OCI-M1 (cell line): ENCODE results near the gene GEMIN8.

Experiments used
- DNase-seq: peaks from one replicate; lab custom pipeline; 2025; lab: John Stamatoyannopoulos, UW

Gene GEMIN8

DNA sequence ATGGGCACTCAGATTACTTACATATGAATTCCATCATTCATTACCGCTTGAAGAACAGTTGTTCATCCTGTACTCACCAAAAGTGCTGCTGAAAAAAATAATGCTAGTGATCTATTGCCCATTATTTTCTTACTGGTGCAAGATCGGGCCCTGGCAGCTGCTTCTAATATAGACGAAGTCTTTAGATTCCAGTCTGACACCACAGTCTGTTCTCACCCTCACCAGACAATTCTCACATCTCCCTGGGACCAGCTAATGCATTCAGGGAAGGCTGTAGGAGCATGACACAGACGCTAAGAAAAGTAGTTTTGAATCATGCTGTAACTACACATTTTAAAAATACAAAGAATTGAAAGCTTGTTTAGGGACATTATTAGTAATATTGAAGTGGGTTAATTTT, 13.8 kb downstream of the GEMIN8 start:
- no peak for DNase-seq

DNA sequence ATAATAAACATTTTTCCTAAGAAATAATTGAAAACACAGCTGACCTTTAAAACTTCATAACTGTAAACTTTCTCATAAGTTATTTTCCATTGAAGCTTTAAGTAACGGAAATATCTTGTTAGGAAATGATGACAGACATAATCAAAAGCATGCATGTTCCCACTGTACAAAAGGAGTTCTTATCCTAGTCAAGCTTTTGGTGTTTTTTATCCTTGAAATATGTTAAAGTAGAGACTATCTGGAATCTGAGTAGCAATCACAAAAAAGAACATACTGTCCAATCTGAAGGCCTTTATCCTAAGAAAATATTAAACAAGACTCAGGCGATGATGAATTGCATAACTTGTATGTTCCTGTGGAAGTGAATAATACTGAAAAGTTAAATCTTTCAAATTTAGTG, 14.4 kb downstream of the GEMIN8 start:
- no peak for DNase-seq

DNA sequence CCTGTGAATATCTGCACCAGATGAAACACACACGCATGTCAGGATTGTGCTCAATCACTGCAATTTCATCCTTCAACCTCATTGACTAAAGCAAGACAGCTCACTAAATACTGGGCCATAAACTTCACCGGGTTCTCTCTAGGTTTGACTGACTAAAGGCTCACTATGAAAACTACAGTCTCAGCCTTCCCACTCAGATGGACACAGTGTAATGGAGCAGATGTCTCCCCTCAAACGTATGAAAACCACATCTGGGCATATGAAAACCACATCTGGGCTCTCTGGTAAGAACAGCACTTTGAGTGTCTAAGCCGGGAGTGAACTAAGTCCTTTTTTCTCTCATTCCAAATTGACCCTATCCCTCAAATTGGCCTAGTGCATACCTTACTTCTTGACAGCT, 15.2 kb downstream of the GEMIN8 start:
- no peak for DNase-seq

DNA sequence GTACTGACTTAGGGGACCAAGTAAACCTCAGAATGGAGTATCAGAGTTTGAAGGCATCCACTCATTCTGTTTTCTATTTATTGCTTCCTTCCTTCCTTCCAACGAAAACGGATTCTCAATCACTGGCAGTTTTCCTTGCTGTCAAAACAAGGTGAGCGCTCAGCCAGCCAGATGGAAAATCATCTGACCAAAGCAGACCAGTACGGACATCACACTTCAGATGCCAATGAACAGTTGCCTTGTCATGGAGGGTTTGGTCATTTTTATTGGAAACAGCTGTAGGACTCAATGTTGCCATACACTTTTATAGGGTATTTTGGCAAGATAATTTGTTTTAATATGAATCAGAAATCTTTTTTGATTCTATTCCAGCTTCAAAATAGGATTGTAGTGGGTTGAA, 16.6 kb downstream of the GEMIN8 start:
- DNase-seq = no peak

DNA sequence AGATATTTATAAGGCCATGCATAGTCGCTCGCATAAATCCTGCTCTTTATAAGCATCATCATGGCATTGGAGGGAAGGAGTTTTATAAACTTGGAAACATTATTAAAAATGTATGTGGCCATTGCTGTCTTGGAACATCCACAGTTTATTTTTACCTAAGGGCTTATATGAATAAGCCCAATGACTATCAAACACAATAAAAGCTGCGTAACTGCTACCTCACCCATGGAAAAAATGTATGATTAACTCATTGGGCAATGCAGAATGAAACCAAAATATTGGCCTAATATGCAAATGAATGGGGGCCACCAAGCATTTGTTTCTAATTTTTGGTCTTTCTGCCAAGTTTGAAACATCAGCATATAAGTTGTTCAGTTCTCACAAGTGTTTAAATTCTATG, 19.1 kb downstream of the GEMIN8 start:
- DNase-seq = no peak

DNA sequence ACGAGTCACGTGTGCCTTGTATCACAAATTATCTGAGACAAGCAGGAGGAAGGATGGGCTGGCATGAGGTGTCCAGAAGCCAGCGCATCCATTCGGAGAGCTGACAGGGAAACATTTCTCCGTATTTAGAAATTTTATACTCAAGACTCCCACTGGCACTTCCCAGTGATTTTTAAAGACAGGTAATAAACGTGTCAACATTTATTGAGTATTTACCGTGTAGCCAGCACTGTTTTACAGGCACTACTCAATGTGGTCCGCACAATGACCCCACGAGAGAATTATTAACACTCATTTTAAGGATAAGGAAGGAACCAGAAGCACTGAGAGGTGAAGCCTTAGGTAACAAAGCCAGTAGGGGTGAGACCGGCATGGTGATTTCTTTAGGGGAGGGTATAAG, 23.2 kb downstream of the GEMIN8 start:
- no peak for DNase-seq

DNA sequence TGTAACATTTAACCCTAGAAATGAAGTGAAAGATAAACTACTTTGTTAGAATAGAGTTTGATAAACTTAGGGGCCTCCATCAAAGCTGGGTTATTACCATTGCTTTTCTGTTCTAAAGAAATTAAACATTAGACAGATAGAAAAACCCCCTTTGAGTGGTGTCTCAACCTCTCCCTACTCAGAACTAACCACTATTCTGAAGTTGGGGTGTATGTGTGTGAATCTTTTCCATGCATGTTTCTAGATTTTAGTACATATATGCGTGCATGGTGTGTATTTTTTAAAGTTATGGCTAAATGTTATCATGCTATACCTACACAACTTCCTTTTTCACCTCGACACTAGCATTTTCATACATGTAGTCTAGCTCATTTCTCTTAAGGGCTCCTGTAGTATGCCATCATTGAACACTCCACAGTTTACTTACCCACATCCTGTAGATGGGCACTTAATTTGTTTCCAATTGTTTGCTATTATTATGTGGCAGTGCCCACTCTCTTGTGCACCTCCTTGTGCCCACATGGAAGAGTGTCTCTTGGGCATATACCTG, 25.7 kb downstream of the GEMIN8 start:
- DNase-seq = no peak

DNA sequence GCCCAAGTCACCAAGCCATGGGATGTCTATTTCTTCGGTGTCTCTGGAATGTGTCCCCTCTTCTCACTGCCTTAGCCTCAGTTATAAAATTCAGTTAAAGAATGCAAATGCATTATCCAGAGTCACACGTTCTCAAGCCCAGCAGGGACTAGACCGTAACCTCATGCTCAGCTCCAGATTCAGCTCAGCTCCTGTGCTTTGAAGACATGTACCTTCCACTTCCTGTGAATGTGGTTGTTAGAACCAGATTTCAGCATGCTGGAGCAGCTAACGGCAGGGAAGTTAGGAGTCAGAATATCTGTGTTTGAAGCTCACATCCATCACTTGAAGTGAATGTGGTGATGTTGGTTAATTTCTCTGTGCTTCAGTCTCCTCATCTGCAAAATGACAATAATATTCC, 26.7 kb downstream of the GEMIN8 start:
- no peak for DNase-seq

DNA sequence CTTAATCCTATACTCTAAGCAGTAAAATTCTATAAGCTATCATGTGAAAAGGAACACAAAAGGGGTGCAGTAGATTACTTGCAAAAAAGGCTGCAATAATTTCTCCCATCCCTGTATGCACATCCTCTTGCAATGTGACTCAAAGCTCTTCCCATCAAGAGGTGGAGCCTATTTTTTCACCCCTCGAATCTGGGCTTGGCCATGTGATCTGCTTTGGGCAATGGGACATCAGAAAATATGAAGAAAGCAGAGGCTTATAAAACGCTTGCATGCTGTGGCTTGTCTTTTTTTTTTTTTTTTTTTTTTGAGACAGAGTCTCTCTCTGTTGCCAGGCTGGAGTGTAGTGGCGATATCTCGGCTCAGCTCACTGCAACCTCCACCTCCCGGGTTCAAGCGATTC, 33.0 kb downstream of the GEMIN8 start:
- no peak for DNase-seq

DNA sequence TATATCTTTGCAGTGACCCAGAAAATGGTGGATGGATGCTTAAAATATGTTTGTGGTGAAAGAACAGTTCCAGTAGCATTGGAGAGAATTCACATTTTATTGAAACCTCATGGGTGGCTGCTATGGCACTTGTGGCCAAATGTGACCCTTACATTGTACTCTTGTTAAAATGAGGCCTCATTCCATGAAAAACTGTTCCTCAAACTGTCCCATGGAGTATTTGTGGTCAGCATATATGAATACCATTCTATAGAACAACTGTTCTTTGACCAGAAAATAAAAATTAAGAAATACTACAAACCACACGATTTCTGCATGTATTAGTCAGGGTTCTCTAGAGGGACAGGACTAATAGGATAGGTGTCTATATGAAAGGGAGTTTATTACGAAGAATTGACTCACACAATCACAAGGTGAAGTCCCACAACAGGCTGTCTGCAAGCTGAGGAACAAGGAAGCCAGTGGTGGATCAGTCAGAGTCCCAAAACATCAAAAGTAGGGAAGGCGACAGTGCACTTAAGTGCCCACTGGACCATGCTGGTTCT, 35.1 kb downstream of the GEMIN8 start:
- no peak for DNase-seq

DNA sequence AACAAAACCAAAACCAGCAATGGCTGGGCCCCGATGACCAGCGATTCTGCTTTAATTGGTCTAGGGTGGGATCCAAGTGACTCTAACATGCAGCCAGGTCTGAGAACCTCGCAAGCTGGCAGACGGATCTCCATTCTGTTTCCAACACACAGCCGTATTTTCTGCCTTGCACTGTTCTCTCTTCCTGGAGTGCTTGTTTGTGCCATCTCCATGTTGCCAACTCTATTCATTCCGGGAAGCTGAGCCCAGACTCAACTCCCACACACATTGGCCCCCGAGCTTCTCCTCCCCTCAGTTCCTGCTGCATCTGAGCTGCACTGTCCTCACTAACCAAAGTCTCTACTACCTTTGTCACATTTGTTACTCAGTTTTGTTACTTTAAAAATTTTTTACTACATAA, 35.6 kb downstream of the GEMIN8 start:
- no peak for DNase-seq

DNA sequence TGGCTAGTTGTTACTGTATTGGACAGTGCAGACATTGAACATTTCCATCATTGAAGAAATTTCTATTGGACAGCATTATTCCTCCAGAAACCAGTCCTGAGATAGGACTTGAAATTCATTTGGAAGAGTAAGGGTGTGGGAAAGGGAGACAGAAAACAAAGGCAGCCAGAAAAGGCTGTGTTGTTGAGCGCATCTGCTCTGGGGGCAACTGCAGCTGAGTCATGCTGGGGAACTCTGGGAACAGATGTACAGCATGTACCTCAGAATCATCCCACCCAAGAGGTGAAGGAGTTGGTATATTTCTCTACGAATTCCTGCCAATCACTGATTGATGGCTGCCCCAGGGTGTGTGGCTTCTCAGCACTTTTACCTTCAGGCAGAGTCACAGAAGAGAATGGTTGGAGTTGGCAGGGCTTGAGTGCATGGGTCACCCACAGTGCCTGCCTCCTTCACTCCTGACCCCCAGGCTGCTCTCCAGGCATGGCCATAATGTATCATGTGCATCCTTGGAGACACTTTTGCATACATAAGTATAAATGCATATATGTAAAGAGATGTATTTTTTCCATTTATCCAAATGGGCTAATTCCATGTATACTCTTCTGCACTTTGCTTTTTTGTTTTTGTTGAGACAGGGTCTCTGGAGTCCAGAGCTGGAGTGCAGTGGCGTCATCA, 39.4 kb downstream of the GEMIN8 start:
- no peak for DNase-seq

DNA sequence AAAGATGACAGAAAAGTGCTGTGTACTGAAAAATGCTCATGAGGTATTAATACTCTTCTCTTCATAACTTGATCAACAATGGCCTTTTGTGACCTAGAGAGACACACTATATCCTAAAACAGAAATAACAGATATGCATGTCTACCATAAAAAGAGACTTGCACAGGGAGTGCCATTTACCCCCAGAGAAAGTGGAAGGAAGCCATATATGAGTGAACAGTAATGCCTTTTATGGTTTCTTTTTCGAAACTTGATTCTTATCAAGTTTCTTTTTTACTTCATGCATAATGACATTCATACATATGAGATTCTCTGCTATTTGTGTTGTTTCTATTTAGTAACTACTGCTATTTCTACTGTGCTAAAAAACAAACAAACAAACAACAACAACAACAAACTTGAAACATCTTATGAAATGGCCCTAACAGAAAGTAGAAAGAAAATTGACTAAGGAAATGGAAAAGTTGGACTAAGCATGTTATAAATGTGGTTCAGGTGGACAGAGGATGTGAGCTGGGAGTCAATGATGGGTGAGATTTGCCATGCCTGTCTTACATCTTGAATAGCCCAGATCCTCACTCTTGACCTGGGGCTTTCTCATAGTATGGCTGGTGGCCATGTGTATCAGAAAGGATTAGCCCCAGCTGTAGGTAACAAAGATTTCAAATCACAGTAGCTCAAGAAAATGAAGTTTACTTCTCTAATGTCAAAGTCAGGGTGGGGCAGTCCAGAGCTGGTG, 43.8 kb downstream of the GEMIN8 start:
- peak; percentile 3 for DNase-seq

DNA sequence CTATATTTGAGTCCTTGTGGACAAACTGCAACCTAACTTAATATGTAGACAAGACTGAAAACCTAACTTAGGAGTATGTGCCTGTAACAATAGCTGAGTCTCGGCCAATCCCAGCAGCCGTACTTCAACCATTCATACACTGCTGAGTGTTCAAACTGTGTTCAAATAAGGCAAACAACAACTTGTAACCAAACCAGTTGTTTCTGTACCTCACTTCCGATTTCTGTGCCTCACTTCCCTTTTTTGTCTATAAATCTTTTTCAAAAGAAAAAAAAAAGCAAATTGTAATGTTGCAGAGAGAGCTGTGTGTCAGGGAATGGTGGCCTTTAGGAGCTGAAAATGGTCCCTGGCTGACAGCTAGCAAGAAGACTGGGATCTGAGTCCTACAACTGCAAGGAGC, 46.0 kb downstream of the GEMIN8 start:
- peak; percentile 42 for DNase-seq

DNA sequence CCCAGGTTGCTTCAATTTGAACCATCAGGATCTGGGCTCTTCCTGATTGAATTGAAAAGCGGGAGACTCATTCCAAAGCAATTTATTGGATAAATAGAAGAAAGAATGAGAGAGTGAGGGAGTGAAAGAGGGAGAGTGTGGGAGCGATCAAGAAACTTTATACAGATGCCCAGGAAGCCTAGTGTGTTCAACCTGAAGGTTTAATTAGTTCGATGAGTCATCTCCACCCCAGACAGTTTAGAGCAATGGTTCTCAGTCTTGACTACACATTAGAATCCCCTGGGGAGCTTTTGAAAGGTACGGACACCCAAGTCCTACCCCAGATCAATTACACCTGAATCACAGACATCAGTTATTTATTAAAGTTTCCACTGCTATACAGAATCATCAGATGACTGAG, 61.5 kb downstream of the GEMIN8 start:
- no peak for DNase-seq

DNA sequence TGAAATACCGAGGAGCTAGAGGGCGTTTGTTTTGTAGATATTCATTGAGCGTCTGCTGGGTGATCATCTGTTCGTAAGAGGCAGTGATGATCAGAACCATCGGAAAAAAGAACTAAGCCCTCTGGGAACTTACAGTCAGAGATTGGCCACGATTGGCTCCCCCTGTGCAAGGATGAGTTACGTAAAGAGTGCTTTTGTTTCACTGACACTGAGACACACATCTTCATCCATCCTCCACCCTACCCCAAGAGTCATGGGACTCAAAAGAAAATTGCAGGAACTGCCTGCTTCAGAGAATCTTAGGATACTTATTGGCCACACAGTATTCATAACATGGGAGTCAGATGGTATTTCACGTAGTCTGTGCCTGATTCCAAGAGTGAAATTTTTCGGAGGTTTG, 62.1 kb downstream of the GEMIN8 start:
- DNase-seq = no peak

DNA sequence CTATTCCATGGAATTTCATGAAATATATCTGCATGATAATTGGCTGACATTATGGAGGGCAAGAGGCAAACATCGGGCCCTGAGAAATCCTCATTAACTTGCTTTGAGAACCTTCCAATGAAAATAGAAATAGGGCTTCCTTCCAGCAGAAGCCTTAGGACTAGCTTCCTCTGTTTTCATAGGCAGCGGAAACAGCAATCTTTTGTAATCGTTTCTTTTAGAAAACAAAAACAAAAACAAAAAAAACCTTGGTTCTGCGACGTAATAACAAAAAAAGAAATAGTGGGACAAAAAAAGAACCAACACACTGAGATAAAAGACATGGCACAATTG, 62.9 kb downstream of the GEMIN8 start:
- DNase-seq = no peak

DNA sequence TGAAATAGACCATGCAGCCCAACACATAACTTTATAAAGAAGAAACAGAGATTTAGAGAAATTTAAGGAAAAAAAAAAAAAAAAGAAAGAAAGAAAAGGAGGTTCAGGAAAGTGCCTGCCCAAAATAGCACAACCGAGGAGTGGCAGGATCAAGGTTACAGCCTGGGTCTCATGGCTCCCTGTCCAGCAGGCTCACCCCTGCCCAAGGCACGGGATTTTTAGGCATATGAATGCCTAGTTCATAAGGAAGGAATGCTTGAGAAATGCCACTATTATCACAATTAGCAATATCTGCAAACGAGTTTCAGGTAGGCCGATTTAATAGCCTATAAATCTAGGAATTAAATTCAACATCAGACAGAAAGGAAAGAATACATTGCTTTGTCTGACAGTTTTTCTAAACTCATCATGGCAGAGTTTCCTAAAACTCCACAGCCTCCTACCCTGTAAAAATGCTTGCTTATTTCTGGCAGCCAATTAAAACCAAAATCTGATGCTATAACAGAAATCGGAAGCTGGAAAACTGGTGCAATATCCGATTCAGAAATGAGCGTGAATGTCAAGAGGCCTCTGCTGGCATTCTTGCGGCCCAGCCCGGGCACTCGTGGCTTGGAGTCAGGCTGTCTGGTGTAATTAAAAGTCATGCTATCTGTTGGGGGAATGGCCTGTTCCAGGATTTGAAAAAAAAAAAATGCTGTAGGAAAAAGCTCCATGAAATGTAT, 63.5 kb downstream of the GEMIN8 start:
- no peak for DNase-seq

DNA sequence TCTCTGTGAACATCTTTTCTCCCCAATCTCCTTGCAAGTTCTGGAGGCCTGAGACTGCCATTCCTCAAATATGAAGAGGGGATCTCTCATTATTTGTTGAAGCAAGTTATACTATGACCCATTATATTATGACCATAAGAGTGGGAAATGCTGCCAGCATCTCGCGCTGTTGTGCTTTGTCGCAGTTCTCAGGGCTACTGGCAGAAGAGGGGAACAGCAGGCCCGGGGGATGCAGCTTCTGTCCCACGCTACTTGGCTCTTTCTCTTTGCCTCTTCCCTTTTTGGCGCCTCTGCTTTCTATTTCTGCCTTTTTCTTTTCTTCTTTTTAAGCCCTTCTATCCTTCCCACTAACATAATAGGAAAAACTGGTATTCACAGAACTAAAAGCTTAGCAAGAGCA, 64.2 kb downstream of the GEMIN8 start:
- no peak for DNase-seq

DNA sequence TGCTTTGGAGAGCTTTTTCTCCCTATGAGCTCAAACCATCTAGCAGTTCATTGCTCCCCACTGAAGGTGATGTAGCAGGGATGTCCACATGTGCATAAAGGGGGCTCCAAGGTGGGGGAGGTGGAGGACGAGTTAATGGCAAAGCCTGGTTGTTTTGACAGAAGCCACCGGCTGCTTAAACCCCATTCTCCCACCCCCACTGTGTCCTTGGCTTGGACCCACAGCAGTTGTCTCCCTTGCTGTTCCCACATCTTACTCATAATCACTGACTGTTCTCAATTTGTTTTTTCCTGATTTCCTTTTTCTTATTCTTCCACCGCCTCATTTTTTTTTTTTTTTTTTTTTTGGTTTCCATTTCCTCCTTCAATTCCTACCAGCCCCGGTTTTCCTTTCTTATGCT, 72.7 kb downstream of the GEMIN8 start:
- DNase-seq = no peak
